ENCODE measurements around the gene GOLGA8T. TPM values are rescaled to one million over a fixed set of nuclear protein-coding genes. Genes with fewer than 3 reads are reported as not detected.
A peak's percentile ranks its signal among the peaks of the same experiment; 100 is the strongest.
"Not testable (repeated sequence)": the region's sequence is repeated elsewhere in the genome, so short reads cannot be mapped to it uniquely, and the experiment has no call there.

GOLGA8T gene
- total and polyA plus RNA-seq, 2 experiments from 2014 or later, result 2.1 TPM; not detected in 1

- H3K36me3 ChIP-seq; DNase-seq (ENCODE audit: low read depth in 1 of 2, low spot score in 1 of 2); H3K9me3 ChIP-seq (ENCODE audit: low read depth); H3K4me1 ChIP-seq (ENCODE audit: low read depth); H3K27me3 ChIP-seq; H3K27ac ChIP-seq; H3K4me3 ChIP-seq: not testable (repeated sequence)
These were observed 33.0 kb downstream of the GOLGA8T start for GRCh38 chr15:30167886-30168285.

- not testable (repeated sequence) for DNase-seq (ENCODE audit: low read depth in 1 of 2, low spot score in 1 of 2); H3K4me1 ChIP-seq (ENCODE audit: low read depth); H3K27me3 ChIP-seq; H3K9me3 ChIP-seq (ENCODE audit: low read depth); H3K36me3 ChIP-seq; H3K27ac ChIP-seq; H3K4me3 ChIP-seq
These were observed 36.6 kb downstream of the GOLGA8T start for GRCh38 chr15:30171452-30171851.

GRCh38 chr15:30173041-30173608 is 38.3 kb downstream of the GOLGA8T start:
- peak in 1 of 2 donors; percentile 0 for DNase-seq (ENCODE audit: low read depth in 1 of 2, low spot score in 1 of 2)
- H3K4me3 ChIP-seq; H3K36me3 ChIP-seq; H3K9me3 ChIP-seq (ENCODE audit: low read depth); H3K4me1 ChIP-seq (ENCODE audit: low read depth); H3K27me3 ChIP-seq; H3K27ac ChIP-seq: not testable (repeated sequence)

GRCh38 chr15:30175291-30175690 is 40.4 kb downstream of the GOLGA8T start:
- H3K4me3 ChIP-seq; DNase-seq (ENCODE audit: low read depth in 1 of 2, low spot score in 1 of 2); H3K36me3 ChIP-seq; H3K27me3 ChIP-seq; H3K9me3 ChIP-seq (ENCODE audit: low read depth); H3K4me1 ChIP-seq (ENCODE audit: low read depth); H3K27ac ChIP-seq: not testable (repeated sequence)

GRCh38 chr15:30176613-30177012 is 41.8 kb downstream of the GOLGA8T start:
- H3K27ac ChIP-seq; H3K4me3 ChIP-seq; H3K9me3 ChIP-seq (ENCODE audit: low read depth); H3K4me1 ChIP-seq (ENCODE audit: low read depth); H3K36me3 ChIP-seq; DNase-seq (ENCODE audit: low read depth in 1 of 2, low spot score in 1 of 2); H3K27me3 ChIP-seq: not testable (repeated sequence)

GRCh38 chr15:30179814-30180213 is 45.0 kb downstream of the GOLGA8T start:
- not testable (repeated sequence) for H3K27me3 ChIP-seq; H3K9me3 ChIP-seq (ENCODE audit: low read depth); H3K36me3 ChIP-seq; H3K4me3 ChIP-seq; DNase-seq (ENCODE audit: low read depth in 1 of 2, low spot score in 1 of 2); H3K27ac ChIP-seq; H3K4me1 ChIP-seq (ENCODE audit: low read depth)

GRCh38 chr15:30185495-30185894 is 50.6 kb downstream of the GOLGA8T start:
- H3K27me3 ChIP-seq; DNase-seq (ENCODE audit: low read depth in 1 of 2, low spot score in 1 of 2); H3K9me3 ChIP-seq (ENCODE audit: low read depth); H3K4me1 ChIP-seq (ENCODE audit: low read depth); H3K27ac ChIP-seq; H3K36me3 ChIP-seq; H3K4me3 ChIP-seq: not testable (repeated sequence)

GRCh38 chr15:30187429-30187828 is 52.6 kb downstream of the GOLGA8T start:
- not testable (repeated sequence) for H3K36me3 ChIP-seq; H3K27ac ChIP-seq; DNase-seq (ENCODE audit: low read depth in 1 of 2, low spot score in 1 of 2); H3K4me1 ChIP-seq (ENCODE audit: low read depth); H3K4me3 ChIP-seq; H3K9me3 ChIP-seq (ENCODE audit: low read depth)
- H3K27me3 ChIP-seq, result peaks cover 13% of the 10 kb centered on the region

GRCh38 chr15:30189754-30190153 is 54.9 kb downstream of the GOLGA8T start:
- not testable (repeated sequence) for H3K4me3 ChIP-seq; DNase-seq (ENCODE audit: low read depth in 1 of 2, low spot score in 1 of 2); H3K27ac ChIP-seq; H3K9me3 ChIP-seq (ENCODE audit: low read depth); H3K4me1 ChIP-seq (ENCODE audit: low read depth); H3K36me3 ChIP-seq
- H3K27me3 ChIP-seq, result peaks cover 19% of the 10 kb centered on the region

GRCh38 chr15:30191143-30191542 is 56.3 kb downstream of the GOLGA8T start:
- not testable (repeated sequence) for H3K4me1 ChIP-seq (ENCODE audit: low read depth); H3K9me3 ChIP-seq (ENCODE audit: low read depth); H3K4me3 ChIP-seq; H3K36me3 ChIP-seq; DNase-seq (ENCODE audit: low read depth in 1 of 2, low spot score in 1 of 2); H3K27ac ChIP-seq
- H3K27me3 ChIP-seq, result peaks cover 21% of the 10 kb centered on the region

- not testable (repeated sequence) for H3K36me3 ChIP-seq; H3K4me1 ChIP-seq (ENCODE audit: low read depth); H3K27ac ChIP-seq; DNase-seq (ENCODE audit: low read depth in 1 of 2, low spot score in 1 of 2); H3K9me3 ChIP-seq (ENCODE audit: low read depth); H3K4me3 ChIP-seq
- peaks cover 21% of the 10 kb centered on the region for H3K27me3 ChIP-seq
These were observed 56.8 kb downstream of the GOLGA8T start for GRCh38 chr15:30191639-30192038.

- peaks cover 21% of the 10 kb centered on the region for H3K27me3 ChIP-seq
These were observed 57.4 kb downstream of the GOLGA8T start for GRCh38 chr15:30192119-30192745.

GRCh38 chr15:30192892-30193291 is 58.0 kb downstream of the GOLGA8T start:
- H3K27me3 ChIP-seq, result peaks cover 21% of the 10 kb centered on the region
- DNase-seq (ENCODE audit: low read depth in 1 of 2, low spot score in 1 of 2); H3K4me3 ChIP-seq; H3K4me1 ChIP-seq (ENCODE audit: low read depth); H3K27ac ChIP-seq; H3K36me3 ChIP-seq; H3K9me3 ChIP-seq (ENCODE audit: low read depth): not testable (repeated sequence)

More at GRCh38 chr15:30192119-30192745, 57.4 kb downstream of the GOLGA8T start:
- DNase-seq (ENCODE audit: low read depth in 1 of 2, low spot score in 1 of 2); H3K9me3 ChIP-seq (ENCODE audit: low read depth); H3K4me3 ChIP-seq; H3K36me3 ChIP-seq; H3K27ac ChIP-seq; H3K4me1 ChIP-seq (ENCODE audit: low read depth): not testable (repeated sequence)

Measured in cardiac muscle cell (in vitro differentiated cells and primary cell).